ENCODE data around the gene PHF23. TPM values are rescaled to one million over a fixed set of nuclear protein-coding genes. Genes with fewer than 3 reads are reported as not detected.
A peak's percentile ranks its signal among the peaks of the same experiment; 100 is the strongest.

Gene PHF23
- total RNA-seq, 2 donors from 2014 or later = 43.5 to 52.3 TPM

DNA sequence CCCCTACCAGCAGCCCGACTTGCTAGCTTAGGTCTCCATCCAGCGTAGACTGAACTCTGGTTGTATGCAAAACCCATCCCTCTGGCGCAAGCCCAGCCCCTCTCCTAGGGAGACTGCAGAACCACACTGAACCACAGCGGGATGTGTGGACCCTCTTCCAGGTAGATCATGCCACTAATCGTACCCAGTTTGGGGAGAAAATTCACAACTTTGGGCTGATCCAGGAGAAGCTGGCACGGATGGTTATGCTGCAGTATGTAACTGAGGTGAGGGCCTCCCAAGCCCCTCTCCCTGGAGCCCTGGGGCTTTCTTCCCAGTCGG is 16.3 kb downstream of the PHF23 start:
- H3K36me3 Mint-ChIP-seq (ENCODE audit: low read depth) = peaks cover 82% of the 10 kb centered on the region
- no peaks in the 10 kb centered on the region for H3K27me3 Mint-ChIP-seq
- H3K27ac Mint-ChIP-seq = no peak overlapping the region
- no peak overlapping the region for H3K4me3 Mint-ChIP-seq
- ATAC-seq (replicated peaks) = no peak
- peaks cover 27% of the 10 kb centered on the region for H3K4me1 Mint-ChIP-seq
- H3K9me3 Mint-ChIP-seq = no peaks in the 10 kb centered on the region

DNA sequence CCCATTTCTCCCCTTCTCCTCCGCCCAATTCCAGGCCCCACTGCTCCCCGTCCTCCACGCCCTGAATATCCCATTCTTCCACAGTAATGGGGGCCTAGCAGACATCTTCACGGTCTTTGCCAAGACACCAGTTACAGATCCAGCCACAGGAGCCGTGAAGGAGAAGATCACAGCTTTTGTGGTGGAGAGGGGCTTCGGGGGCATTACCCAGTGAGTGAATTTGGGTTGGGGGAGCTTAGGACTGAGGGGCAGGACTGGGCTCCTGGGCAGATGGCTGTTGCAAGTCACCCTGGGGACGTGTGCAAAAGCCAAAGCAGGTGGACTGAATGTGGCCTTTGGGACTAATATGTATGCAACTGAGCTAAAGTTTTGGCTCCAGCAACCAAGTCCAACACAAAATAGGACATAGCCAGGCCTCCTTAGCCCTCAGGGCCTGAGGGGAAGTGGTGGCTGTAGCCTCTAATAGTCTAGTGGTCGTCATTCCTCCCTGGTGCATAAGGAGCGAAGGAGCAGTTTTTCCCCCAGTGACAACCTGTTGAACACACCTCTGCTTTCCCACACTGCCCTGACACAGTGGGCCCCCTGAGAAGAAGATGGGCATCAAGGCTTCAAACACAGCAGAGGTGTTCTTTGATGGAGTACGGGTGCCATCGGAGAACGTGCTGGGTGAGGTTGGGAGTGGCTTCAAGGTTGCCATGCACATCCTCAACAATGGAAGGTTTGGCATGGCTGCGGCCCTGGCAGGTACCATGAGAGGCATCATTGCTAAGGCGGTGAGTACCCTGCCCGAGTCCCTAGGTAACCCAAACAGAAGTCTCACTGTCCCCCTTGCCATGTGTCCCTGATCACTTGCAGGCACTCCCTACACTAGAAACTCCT is 16.9 kb downstream of the PHF23 start:
- Mint-ChIP-seq H3K27ac (peak overlapping the region; percentile 98), H3K27me3 (no peaks in the 10 kb centered on the region), H3K4me3 (peak overlapping the region; percentile 94), H3K36me3 (ENCODE audit: low read depth) (peaks cover 76% of the 10 kb centered on the region), H3K9me3 (no peaks in the 10 kb centered on the region), H3K4me1 (peaks cover 24% of the 10 kb centered on the region)
- ATAC-seq (replicated peaks) = no peak

DNA sequence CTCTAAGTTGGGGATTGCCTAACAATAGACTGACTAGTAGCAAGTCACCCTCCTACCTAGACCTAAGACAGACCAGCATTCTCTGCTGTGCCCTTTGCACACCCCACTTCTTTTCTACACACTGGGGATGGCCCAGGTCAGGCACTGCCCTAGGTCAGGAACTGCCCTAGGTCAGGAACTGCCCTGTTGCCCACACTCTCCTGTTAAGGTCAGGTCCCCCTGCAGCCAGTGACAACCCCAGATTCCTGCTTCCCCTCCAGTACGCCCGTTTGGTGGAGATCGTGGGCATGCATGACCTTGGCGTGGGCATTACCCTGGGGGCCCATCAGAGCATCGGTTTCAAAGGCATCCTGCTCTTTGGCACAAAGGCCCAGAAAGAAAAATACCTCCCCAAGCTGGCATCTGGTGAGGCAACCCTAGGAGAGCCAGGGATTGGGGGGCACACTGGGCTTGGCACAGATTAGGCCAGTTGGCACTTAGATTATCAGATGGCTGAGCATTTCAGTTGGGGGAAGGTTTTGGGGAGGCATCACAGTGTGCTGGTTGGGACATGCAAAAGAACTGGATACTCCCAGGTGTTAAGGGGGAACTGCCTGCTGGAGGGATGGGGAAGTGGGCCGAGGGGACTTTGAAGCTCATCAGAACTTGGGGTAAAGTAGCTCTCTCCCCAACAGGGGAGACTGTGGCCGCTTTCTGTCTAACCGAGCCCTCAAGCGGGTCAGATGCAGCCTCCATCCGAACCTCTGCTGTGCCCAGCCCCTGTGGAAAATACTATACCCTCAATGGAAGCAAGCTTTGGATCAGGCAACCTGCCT is 17.8 kb downstream of the PHF23 start:
- H3K27me3 Mint-ChIP-seq = no peaks in the 10 kb centered on the region
- H3K36me3 Mint-ChIP-seq (ENCODE audit: low read depth) = peaks cover 68% of the 10 kb centered on the region
- no peak for ATAC-seq (replicated peaks)
- H3K4me1 Mint-ChIP-seq = peaks cover 26% of the 10 kb centered on the region
- H3K9me3 Mint-ChIP-seq = no peaks in the 10 kb centered on the region
- H3K27ac Mint-ChIP-seq = peak overlapping the region; percentile 98
- peak overlapping the region; percentile 94 for H3K4me3 Mint-ChIP-seq

DNA sequence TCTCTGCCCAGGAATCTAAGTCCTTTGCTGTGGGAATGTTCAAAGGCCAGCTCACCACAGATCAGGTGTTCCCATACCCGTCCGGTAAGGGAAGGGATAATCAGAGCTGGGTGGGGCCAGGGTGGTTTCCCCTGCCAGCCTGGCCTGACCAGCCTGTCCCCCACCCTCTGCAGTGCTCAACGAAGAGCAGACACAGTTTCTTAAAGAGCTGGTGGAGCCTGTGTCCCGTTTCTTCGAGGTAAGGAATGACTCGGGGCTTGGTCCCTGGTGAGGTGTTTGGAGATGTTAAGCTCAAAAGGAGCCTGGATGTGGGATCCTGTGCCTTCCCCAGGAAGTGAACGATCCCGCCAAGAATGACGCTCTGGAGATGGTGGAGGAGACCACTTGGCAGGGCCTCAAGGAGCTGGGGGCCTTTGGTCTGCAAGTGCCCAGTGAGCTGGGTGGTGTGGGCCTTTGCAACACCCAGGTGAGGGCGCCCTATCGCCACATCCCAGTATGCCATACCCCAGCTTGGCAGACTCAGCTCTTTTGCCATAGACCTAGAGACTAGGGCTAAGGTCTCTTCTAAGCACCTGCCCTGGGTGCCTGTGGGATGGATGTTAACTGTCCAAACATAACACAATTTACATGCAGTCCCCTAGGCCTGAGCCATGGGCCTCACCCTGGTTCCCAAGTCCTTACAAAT is 18.5 kb downstream of the PHF23 start:
- peak; percentile 52 for ATAC-seq (replicated peaks)
- H3K4me3 Mint-ChIP-seq = peak overlapping the region; percentile 94

DNA sequence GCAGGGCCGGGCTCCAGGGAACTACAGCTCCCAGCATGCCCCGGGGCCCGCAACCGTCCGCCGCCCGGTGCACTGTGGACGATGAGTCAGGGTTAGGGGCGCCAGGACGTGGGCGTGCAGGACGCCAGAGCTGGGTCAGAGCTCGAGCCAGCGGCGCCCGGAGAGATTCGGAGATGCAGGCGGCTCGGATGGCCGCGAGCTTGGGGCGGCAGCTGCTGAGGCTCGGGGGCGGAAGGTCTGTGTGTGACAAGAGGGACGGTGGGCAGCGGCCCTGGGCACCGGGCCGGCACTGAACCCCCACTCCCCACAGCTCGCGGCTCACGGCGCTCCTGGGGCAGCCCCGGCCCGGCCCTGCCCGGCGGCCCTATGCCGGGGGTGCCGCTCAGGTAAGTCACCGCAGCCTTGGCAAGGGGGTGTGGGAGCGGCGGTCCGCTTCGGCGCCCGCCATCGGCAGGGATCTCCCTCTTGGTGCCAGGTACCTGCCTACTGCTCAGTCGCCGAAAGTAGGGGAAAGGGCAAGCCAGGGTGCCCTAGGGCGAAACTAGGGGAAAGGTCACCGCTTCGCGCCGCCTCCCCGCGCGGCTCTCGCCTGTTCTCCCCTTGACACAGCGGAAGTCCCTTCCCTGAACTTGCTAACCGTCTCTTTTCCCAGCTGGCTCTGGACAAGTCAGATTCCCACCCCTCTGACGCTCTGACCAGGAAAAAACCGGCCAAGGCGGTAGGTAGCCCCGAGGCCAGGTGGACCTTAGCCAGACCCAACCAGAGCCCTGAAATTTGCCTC is 19.3 kb downstream of the PHF23 start, which contains the start of the genes ACADVL and DLG4:
Gene ACADVL, plus strand, starts transcription at position 127 of the 781 bp plus-strand sequence. Its CDS starts 47 bp downstream, at position 174.
Gene DLG4, minus strand, starts transcription at position 25 of the 781 bp plus-strand sequence.
- Mint-ChIP-seq H3K36me3 (ENCODE audit: low read depth) (peaks cover 56% of the 10 kb centered on the region), H3K4me1 (peaks cover 34% of the 10 kb centered on the region)

More for the DNA sequence above, 18.5 kb downstream of the PHF23 start:
- Mint-ChIP-seq H3K4me1 (peaks cover 32% of the 10 kb centered on the region), H3K36me3 (ENCODE audit: low read depth) (peaks cover 63% of the 10 kb centered on the region), H3K9me3 (no peaks in the 10 kb centered on the region), H3K27ac (peak overlapping the region; percentile 98), H3K27me3 (no peaks in the 10 kb centered on the region)

DNA sequence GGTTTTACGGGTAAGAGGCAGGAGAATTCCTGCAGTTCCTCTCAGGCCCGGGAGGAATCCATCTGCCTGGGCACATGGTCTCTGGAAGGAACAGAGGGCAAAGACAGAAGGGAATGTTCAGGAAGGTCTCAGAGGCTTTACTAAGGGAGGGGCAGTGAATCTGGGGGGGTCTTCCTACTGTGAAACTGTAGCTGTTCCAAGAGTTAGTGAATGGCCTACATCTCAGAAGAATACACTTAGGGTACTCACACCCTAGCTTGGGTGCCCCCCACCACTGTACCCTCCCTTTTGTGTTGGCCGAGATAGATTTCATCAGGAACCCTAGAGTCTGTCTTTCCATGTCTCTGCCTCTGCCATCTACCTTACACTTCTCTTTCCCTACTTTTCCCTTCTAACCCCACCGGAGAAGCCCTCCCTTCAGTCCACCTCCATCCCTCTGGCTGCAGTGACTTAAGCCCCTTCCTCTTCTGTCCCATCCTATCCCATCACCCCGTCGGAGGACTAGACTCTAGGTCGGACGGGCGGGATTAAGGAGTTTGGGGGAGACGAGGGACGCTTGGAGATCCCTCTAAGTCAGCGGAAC is 19.9 kb downstream of the PHF23 start:
- H3K36me3 Mint-ChIP-seq (ENCODE audit: low read depth) = peaks cover 55% of the 10 kb centered on the region
- H3K9me3 Mint-ChIP-seq = no peaks in the 10 kb centered on the region
- H3K27me3 Mint-ChIP-seq = no peaks in the 10 kb centered on the region
- peak overlapping the region; percentile 98 for H3K27ac Mint-ChIP-seq
- H3K4me3 Mint-ChIP-seq = peak overlapping the region; percentile 94
- peaks cover 41% of the 10 kb centered on the region for H3K4me1 Mint-ChIP-seq
- no peak for ATAC-seq (replicated peaks)

More for the DNA sequence above, 19.3 kb downstream of the PHF23 start, which contains the start of the genes ACADVL and DLG4:
- H3K27ac Mint-ChIP-seq = peak within 1 kb of the TSS; percentile 98
- H3K4me3 Mint-ChIP-seq = peak within 1 kb of the TSS; percentile 94
- no peaks in the 10 kb centered on the region for H3K27me3 Mint-ChIP-seq
- peak; percentile 86 for ATAC-seq (replicated peaks)
- no peaks in the 10 kb centered on the region for H3K9me3 Mint-ChIP-seq

DNA sequence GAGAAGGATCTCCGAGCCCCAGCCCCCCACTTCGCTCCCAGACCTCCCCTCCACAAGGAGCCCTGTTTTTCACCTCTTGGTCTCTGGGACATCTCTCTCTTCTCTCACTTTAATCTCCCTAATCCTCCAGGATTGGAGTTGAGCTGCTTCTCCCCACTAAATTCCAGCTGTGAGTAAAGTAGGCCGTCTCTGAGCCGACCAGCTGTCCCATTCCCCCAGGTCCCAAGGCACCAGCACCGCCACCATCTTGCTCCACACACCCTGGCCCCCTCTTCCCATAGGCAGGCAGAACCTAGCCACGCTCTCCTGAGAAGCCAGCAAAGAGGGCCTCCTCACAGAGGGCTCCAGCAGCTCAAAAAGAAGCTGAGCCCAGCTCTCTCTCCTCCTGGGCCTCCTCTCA is 20.5 kb downstream of the PHF23 start:
- H3K4me1 Mint-ChIP-seq = peaks cover 45% of the 10 kb centered on the region
- H3K36me3 Mint-ChIP-seq (ENCODE audit: low read depth) = peaks cover 51% of the 10 kb centered on the region
- H3K27me3 Mint-ChIP-seq = no peaks in the 10 kb centered on the region
- peak overlapping the region; percentile 98 for H3K27ac Mint-ChIP-seq
- H3K4me3 Mint-ChIP-seq = peak overlapping the region; percentile 94
- ATAC-seq (replicated peaks) = no peak
- no peaks in the 10 kb centered on the region for H3K9me3 Mint-ChIP-seq

DNA sequence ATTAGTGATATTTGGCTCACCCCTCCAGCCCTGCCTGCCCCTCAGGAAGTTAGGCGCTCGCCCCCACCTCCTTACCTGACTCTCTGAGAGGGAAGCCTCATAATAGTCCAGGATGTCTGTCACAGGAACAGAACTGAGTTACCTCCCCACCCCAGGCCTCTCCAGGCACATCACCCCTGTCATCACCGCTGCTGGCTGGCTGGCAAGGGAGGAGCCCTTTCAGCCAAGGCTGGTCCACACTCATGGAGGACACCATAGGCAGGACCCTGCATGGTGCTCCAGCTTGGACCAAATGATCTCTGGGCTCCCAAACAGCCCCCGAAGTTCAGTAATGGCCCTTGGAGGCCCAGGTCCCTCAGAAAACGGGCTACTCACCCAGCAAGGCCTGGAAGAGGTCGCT is 21.1 kb downstream of the PHF23 start:
- no peak for ATAC-seq (replicated peaks)
- peaks cover 51% of the 10 kb centered on the region for H3K4me1 Mint-ChIP-seq
- no peaks in the 10 kb centered on the region for H3K27me3 Mint-ChIP-seq
- H3K4me3 Mint-ChIP-seq = peak overlapping the region; percentile 94
- no peaks in the 10 kb centered on the region for H3K9me3 Mint-ChIP-seq
- H3K36me3 Mint-ChIP-seq (ENCODE audit: low read depth) = peaks cover 45% of the 10 kb centered on the region
- peak overlapping the region; percentile 98 for H3K27ac Mint-ChIP-seq

DNA sequence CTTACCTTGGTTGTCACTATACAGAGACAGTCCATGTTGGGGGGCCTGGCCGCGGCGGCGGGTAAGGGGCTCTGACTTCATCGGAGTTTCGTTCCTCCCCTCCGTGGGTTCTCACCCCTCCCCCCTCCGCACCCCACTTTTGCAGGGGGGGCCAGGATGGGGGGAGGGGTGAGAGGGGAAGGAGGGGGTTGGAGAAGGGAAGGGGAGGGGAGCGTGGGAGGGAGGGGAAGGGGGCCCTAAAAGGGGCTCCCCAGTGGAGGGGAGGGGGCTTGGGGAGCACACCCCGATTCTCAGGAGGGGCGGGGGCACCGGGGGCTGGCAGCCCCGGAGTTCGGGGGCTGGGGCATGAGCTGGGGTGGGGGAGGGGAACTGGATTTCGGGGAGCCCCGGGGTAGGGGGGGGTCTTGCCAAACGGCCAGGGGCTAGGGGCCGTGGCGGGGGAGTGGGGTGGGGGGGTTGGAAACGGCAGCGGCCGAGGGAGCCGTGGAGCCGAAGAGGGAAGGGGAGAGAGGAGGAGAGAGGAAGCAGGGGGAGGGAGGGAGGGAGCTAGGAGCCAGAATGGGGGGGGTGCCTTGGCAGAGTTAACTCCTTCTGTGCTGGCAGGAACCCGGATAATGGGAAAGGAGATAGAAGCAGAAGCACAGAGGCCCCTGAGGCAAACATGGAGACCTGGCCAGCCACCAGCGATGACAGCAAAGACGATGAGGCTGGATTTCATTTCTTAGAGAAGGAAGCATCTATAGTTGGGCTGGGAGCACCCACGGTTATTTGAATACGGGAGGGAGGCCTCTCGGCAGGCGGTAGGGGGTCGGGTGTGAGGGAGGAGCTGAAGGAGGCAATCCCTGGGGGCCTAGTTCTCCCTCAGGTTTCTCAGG is 21.9 kb downstream of the PHF23 start:
- H3K4me1 Mint-ChIP-seq = peaks cover 51% of the 10 kb centered on the region
- ATAC-seq (replicated peaks) = no peak
- peak overlapping the region; percentile 94 for H3K4me3 Mint-ChIP-seq
- H3K36me3 Mint-ChIP-seq (ENCODE audit: low read depth) = peaks cover 37% of the 10 kb centered on the region
- no peaks in the 10 kb centered on the region for H3K9me3 Mint-ChIP-seq
- peak overlapping the region; percentile 98 for H3K27ac Mint-ChIP-seq
- H3K27me3 Mint-ChIP-seq = no peaks in the 10 kb centered on the region

DNA sequence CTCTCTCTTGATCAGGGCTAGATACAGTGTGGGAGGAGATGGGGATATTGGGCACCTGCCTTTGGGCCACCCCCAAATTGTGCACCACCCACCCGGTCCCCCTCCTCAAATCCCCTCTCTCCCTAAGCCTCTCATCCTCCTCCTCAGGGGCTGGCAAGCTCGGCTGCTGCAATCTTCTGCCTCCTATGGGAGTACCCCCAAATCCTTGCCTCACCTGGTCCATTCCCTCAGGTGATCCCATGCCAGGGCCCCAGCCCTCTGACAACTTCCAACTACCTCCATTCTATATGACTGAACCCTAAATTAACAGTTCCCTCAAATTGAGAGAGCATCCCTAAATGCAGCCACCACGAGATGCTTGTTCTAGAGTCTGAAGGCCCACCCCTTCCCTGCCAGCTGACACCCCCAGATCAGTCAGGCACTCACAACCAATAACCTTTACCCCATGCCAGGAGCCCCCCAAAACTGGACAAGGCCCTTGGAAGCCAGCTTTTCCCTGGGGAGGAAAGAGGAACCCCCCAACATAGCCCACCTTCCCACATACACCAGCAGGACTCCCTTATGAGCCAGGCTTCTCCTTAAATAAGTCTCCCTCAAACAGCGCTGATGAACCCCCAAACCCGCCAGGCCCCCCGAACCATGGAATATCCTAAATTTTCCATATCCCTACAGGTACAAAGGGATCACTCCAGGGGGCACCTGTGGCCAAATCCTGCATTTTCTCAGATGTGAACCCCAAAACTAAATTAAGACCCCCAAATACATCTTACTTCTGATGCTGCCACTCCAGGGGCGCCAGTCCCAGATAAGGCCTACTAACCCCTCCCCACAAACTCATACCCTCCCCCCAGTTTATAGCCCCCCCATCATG is 22.8 kb downstream of the PHF23 start:
- Mint-ChIP-seq H3K9me3 (no peaks in the 10 kb centered on the region), H3K27me3 (peaks cover 4% of the 10 kb centered on the region), H3K36me3 (ENCODE audit: low read depth) (peaks cover 28% of the 10 kb centered on the region), H3K27ac (peak overlapping the region; percentile 22), H3K4me3 (peak overlapping the region; percentile 93), H3K4me1 (peaks cover 49% of the 10 kb centered on the region)
- ATAC-seq (replicated peaks) = no peak

DNA sequence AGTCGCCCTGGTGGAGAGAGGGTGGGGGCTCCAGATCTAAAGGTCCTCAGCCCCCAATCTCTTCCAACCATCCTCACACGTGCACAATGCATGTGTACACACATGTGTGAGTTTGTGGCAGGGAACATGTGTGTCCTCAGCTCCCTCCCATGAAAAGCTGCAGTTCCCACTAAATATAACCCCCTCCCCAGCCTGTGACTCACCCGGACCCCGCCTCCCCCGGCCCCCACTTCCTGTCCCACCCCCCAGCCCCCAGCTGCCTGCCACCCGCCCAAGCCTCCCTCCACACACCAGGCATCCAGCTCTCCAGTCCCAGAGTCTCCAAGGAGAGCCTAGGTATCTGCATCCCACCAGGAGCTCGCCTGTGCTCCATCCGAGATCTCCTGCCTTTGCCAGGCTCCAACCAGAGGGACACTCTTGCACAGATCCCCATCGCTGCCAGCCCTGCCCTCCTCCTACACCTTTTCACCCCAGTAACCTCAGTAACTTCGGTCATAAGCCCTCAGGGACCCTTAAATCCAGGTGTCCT is 23.5 kb downstream of the PHF23 start:
- Mint-ChIP-seq H3K27me3 (peaks cover 4% of the 10 kb centered on the region), H3K4me1 (peaks cover 42% of the 10 kb centered on the region), H3K4me3 (peak overlapping the region; percentile 93), H3K9me3 (no peaks in the 10 kb centered on the region), H3K36me3 (ENCODE audit: low read depth) (peaks cover 20% of the 10 kb centered on the region), H3K27ac (peak overlapping the region; percentile 22)
- ATAC-seq (replicated peaks) = no peak

Measured in activated T-helper 17 cell treated with anti-CD3 and anti-CD28 coated beads, Interleukin-2, amount 50 U/mL, for 72 hours (primary cell).